ENCODE measurements around the gene OR10J4. TPM values are rescaled to one million over a fixed set of nuclear protein-coding genes. Genes with fewer than 3 reads are reported as not detected.

OR10J4 gene
- not detected in 5 replicates for total RNA-seq (2022; extraction: Qiagen RNA extraction)

DNA sequence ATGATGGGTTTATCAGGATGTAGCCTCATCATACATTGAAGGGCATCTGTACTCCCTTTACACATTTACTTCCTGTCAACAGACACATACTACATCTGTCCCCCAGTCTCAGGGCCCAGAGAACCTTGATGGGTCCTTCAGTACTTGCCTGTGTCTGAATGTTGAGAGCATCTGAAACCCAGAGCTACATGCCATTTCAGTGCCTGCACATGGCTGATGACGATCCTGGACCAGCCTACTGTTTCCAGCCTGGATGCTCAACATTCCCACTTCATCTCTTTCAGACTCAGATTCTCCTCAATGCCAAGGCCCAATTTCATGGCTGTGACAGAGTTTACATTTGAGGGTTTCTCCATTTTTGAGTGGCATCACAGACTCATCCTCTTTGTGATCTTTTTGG is at the start of gene OR10J4:
Gene OR10J4, plus strand, starts transcription at position 301 of the 400 bp plus-strand sequence.

DNA sequence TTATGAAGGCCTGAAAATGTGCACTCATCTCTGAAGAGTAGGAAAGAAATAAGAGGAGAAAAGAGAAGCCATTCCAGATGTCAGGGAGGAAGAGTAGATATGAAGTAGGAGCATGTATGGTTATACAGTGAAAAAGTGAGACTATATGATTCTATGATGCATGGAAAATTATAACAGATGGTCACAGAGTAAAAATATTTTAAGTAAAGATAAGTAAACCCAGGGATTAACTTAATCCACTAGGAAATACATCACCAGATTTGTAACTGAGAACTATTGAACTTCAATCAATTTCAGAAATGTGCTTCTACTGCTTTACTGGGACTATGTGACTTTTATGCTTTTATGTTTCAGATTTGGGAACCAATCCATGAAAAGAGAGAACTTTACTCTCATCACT is 7.4 kb downstream of the OR10J4 start, which contains the start of gene OR10J1:
Gene OR10J1, plus strand, starts transcription at position 301 of the 400 bp plus-strand sequence. Its CDS starts 70 bp downstream, at position 371.

Other genes starting within 250 kb of the OR10J4 start
- gene ACKR1, start 227.3 kb upstream of the OR10J4 start, total RNA-seq (2022; extraction: Qiagen RNA extraction) = not detected in 5 replicates
- not detected in 5 replicates for gene FCER1A, start 129.9 kb upstream of the OR10J4 start, total RNA-seq (2022; extraction: Qiagen RNA extraction)
- gene OR10J1, start 7.5 kb downstream of the OR10J4 start, total RNA-seq (2022; extraction: Qiagen RNA extraction) = not detected in 5 replicates
- gene OR10J5, start 103.8 kb downstream of the OR10J4 start, total RNA-seq (2022; extraction: Qiagen RNA extraction) = not detected in 5 replicates
- gene APCS, start 155.6 kb downstream of the OR10J4 start, total RNA-seq (2022; extraction: Qiagen RNA extraction) = not detected in 5 replicates